Measurements from ENCODE around the gene FXYD6.

FXYD6 gene

GRCh38 chr11:117921456-117921855, 45.0 kb upstream of the FXYD6 start:
- no peak overlapping the region for H3K4me3 ChIP-seq (replicated peaks; ENCODE audit: insufficient read depth, low read length)
- TF ChIP-seq REST (IDR thresholded peaks at IDR 0.05; ENCODE audit: insufficient replicate concordance, low read depth) (no peak), POLR2AphosphoS5 (IDR thresholded peaks at IDR 0.05; ENCODE audit: low read depth) (no peak), GABPA (IDR thresholded peaks at IDR 0.05; ENCODE audit: low read depth) (no peak), CTCF (IDR thresholded peaks at IDR 0.05; ENCODE audit: insufficient read depth, low read length) (no peak)
- no peak for DNase-seq (ENCODE audit: low read depth in 1 of 2, low spot score in 1 of 2)
- H3K27me3 ChIP-seq (ENCODE audit: insufficient read depth, poor library complexity, severe bottlenecking): no peaks in the 10 kb centered on the region
- H3K27ac ChIP-seq (replicated peaks): no peak overlapping the region

- no peak overlapping the region for H3K27ac ChIP-seq (replicated peaks)
- no peaks in the 10 kb centered on the region for H3K27me3 ChIP-seq (ENCODE audit: insufficient read depth, poor library complexity, severe bottlenecking)
- DNase-seq (ENCODE audit: low read depth in 1 of 2, low spot score in 1 of 2): no peak
- H3K4me3 ChIP-seq (replicated peaks; ENCODE audit: insufficient read depth, low read length): no peak overlapping the region
- TF ChIP-seq POLR2AphosphoS5 (IDR thresholded peaks at IDR 0.05; ENCODE audit: low read depth) (no peak), SPI1 (IDR thresholded peaks at IDR 0.05; ENCODE audit: borderline replicate concordance, low read depth) (no peak), CTCF (IDR thresholded peaks at IDR 0.05; ENCODE audit: insufficient read depth, low read length) (no peak), GABPA (IDR thresholded peaks at IDR 0.05; ENCODE audit: low read depth) (no peak), REST (IDR thresholded peaks at IDR 0.05; ENCODE audit: insufficient replicate concordance, low read depth) (no peak)
Measured at GRCh38 chr11:117919781-117920221, 43.3 kb upstream of the FXYD6 start.

GRCh38 chr11:117919341-117919740, 42.9 kb upstream of the FXYD6 start:
- TF ChIP-seq REST (IDR thresholded peaks at IDR 0.05; ENCODE audit: insufficient replicate concordance, low read depth) (no peak), POLR2AphosphoS5 (IDR thresholded peaks at IDR 0.05; ENCODE audit: low read depth) (no peak), GABPA (IDR thresholded peaks at IDR 0.05; ENCODE audit: low read depth) (no peak), CTCF (IDR thresholded peaks at IDR 0.05; ENCODE audit: insufficient read depth, low read length) (no peak)
- no peak overlapping the region for H3K27ac ChIP-seq (replicated peaks)
- DNase-seq (ENCODE audit: low read depth in 1 of 2, low spot score in 1 of 2): no peak

More at GRCh38 chr11:117919341-117919740, 42.9 kb upstream of the FXYD6 start:
- Histone ChIP-seq H3K27me3 (ENCODE audit: insufficient read depth, poor library complexity, severe bottlenecking) (no peaks in the 10 kb centered on the region), H3K4me3 (replicated peaks; ENCODE audit: insufficient read depth, low read length) (no peak overlapping the region)
